Measurements from ENCODE around the gene RAE1.

DNA sequence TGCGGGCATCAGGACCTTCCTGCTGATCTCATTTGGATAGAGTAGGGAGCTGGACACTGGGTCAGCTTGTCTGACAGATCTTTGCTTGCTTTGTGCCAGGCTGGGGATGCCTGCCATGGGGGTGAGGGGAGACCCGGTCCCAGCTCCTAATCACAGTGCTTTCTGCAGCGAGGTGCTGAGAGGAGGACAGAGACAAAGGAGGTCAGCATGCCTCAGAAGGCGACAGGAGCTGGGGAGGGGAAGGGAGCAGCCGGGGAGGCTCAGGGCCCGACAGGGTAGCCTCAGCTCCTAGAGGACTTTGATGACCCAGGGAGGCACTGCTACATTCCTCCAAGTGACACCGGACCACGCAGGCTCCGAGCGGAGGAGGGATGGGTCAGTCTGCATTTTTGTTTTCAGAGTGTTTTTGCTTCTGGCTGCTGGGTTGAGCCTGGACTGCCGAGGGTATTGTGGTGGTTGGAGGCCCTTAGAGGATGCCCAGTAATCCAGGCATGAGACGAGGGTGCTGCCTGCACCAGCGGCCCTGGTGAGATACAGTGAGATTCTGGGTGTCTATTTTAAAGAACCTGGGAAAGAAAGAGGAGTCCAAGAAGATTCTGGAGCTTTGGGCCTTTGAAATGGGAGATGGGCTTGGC is 48.0 kb downstream of the RAE1 start:
- no peak for TF ChIP-seq GATA3 (IDR thresholded peaks at IDR 0.05; ENCODE audit: low read depth, low read length)
- TF ChIP-seq GATA2 (IDR thresholded peaks at IDR 0.05; ENCODE audit: low read depth, low read length), result no peak
